HG03045 (cell line): ENCODE measurements around the gene WWC1.

Source experiments
- ATAC-seq: cut with Tn5 transposase; IDR thresholded peaks from one replicate; pipeline ENCODE4 v1.9.1; 2021; ENCODE audit warnings: mild to moderate bottlenecking, moderate library complexity; ENCODE audit not compliant: unreplicated experiment

The WWC1 gene

DNA sequence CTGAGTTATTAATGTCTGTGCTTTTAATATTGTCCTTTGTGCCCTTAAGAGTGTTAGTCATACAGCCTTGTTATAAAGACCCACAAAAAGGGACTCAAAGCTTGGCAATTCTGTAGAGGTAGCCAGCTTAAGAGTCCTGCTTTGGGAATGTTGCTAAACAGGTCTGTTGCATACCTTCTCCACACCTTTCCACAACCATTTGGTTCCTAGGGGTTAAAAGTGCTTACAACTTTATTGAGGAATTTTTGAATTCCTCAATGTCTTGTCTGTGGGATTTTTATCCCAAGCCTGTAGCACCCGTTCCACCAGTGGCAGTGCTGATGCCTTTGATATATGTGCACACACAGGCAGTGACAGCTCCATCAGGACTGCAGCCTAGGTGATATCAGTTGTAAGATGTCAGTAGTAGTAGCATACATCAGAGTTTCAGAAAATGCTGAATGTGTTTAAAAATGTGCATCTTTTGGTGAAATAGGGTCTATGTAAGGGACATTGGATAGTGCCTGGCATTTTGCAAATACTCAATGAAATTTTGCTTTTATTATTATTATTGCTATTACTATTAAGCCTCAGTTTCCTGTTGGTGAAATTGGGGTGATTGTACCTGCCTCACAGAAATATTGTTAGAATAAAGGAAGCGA, 68.5 kb downstream of the WWC1 start:
- ATAC-seq, result no peak

- no peak for ATAC-seq
These were observed 69.3 kb downstream of the WWC1 start for GRCh38 chr5:168360521-168361285.

- ATAC-seq, result no peak
These were observed 70.8 kb downstream of the WWC1 start for GRCh38 chr5:168362097-168362885.

DNA sequence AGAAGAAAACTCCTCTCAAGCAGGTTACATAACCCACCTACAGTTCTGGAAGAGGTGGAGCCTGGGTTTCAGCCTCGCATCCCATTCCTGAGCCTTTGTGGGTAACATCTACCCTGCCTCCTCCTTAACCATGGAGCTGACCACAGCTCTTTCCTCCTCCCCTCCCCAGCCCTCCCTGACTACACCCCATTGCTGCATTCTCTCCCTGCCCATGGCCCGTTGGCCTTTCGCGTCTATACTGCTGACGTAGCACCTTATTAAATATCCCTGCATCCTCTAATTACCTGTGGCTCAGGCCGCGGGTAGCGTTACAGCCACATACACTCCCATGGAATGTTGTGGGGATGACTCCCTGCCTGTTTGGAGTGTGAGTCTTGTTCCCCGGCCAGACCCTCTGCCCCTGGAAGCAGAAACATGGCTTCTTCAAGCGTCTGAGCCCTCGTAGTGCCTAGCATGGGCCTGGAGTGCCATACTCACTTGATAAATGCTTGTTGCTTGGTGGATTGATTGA, 72.8 kb downstream of the WWC1 start:
- no peak for ATAC-seq

- no peak for ATAC-seq
These were observed 73.5 kb downstream of the WWC1 start for GRCh38 chr5:168364750-168365550.

- no peak for ATAC-seq
These were observed 74.2 kb downstream of the WWC1 start for GRCh38 chr5:168365581-168366081.

DNA sequence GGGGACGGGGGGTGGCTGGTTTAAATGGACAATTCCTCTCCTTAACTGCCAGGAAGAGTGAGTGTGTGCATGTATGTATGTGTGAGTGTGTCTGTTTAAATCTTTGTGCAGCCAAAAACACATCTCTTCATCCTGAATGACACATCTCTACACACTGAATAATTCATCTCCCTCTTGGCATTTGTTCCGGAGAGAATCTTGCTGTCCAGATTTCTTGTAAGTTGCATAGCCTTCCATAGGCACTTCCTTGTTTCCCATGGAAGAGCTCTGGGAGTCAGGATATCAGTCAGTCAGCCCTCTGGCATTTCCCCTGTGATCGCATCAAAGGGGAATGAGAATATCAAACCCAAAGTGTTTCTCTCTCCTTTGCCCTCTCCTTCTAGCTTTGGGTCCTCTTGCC, 74.7 kb downstream of the WWC1 start:
- ATAC-seq, result no peak

GRCh38 chr5:168368854-168369253, 77.4 kb downstream of the WWC1 start:
- ATAC-seq, result no peak

DNA sequence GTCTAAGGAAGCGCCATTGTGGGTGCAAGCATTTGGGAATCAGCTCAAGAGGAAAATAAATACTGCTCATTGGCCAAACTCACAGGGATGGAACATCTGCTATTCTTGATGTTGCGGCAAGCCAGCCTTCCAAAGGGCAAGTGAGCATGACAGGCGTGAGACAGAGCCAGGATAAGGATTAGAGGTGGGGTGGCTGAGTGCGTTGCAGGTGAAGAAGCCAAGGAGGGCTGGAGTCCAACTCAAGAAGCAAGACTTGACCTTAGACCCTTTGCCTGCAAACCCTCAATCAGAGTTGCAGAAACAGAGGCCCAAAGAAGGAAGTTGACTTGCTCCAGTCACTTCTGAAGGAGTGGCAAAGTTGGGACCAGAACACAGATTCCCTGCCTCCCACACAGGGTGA, 79.4 kb downstream of the WWC1 start:
- ATAC-seq, result no peak

DNA sequence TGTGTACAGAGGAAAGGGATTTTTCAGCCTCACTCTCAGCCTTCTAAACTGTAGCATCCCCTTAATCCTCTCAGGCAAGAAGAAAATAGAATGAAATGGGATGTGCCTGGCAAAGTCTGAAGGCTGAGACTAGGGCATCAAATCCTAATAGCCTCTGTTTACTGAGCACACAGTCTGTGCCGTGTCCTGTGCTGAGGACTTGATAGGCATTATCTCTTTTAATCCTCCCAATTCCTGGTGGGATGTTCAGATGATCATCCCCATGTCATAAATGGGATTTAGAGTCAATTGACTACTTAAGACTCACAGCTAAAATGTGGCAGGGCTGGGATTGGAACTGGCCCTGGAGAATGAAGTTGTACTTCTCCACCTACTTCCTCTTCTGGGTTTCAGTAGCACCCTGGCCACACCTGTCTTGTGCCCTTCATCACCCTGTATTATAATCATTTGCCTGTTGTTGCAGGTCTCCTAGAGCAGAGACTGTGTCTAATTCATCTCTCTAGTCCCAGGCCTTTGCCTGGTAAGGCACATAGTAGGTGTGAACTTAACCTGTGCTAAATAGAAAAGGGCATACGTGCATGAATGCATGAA, 81.0 kb downstream of the WWC1 start:
- ATAC-seq, result no peak

DNA sequence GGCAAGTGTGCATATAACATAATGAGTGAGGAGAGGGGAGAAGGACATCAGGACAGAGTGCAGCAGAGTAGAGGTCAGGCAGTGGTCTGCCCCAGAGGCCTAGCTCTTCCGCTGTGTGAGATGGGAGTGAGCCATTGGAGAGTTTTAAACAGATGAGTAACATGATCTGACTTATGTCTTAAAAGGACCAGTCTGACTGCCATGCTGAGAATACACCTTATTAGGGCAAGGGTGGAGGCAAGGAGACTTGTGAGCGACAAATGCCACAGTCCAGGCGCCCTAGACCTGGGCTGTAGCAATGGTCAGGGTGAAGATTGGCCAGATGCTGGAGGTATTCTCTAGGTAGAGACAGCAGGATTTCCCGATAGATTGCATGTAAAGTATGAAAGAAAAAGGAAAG, 83.1 kb downstream of the WWC1 start:
- no peak for ATAC-seq

DNA sequence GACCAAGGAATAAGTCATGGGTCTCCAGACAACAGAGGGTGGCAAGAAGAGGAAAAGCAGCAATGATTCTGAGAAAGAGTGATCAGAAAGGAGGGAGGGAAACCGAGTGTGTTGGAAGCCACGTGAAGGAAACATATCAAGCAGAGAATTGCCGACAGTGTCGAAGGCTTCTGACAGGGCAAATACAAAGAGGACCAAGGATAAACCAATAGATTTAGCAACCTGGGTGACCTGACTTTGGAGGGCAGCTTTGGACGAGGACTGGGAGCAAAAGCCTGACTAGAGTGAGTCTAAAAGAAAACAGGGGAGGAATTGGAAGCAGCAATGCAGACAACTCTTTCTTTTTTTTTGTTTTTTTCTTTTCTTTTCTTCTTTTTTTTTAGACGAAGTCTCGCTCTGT, 83.8 kb downstream of the WWC1 start:
- no peak for ATAC-seq

- ATAC-seq, result no peak
These were observed 86.1 kb downstream of the WWC1 start for GRCh38 chr5:168377525-168377924.

GRCh38 chr5:168378741-168379140, 87.3 kb downstream of the WWC1 start:
- no peak for ATAC-seq

DNA sequence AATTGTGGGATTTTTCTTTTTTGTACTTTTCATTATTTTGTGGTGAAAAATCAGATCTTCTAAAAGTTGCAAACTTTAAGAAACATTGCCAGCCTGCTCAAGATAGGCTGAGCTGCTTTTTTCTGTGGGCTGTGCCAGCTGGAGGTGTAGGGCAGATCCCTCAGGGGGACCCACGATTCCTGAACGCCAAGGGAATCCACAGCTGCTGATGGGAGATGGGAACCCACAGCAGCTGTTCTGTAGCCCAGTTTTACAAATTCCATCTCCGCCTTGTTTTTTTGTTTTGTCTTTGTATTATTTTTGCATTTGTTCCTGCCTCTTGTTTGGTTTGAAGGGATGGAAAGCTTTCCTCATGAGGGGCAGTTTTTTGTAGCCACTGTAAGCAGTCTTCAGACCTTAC, 91.0 kb downstream of the WWC1 start:
- ATAC-seq, result no peak

DNA sequence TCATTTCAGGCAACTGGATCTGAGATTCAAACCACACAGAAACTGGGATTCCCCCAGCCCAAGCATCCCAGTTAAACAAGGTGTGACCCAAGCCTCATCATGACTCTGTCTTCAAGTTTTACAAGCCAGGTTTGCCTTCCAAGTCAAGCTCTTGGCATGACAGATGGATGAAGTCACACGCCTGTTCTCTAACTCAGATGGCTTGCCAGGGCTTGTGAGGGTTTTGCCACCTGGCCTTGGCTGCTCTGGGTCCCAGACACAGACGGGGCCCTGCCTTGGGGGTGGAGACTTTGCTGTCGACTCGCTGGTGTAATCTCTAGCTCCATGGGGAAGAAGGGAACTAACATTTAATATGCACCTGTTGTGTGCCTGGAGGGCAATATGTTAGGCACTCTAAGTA, 99.0 kb downstream of the WWC1 start:
- ATAC-seq, result no peak

DNA sequence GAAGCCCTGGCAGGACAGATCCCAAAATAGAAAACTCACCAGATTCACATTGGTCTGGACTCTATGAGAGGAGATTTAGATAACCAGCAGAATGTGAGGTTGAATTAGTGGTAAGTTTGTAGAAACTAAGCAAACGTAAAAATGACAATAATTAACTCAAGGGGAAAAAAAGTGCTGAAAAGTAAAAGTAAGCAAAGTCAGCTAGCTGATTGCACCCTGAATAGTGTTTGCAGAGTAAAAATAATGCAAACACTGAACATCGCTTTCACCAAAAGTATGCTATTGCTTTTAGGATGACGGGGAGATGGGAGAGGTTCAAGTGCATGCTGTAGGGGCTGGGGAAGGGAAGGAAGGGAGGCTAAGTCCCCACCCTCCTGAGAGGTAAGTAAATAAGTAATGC, 102.3 kb downstream of the WWC1 start:
- no peak for ATAC-seq

- no peak for ATAC-seq
These were observed 109.2 kb downstream of the WWC1 start for GRCh38 chr5:168400429-168401220.

DNA sequence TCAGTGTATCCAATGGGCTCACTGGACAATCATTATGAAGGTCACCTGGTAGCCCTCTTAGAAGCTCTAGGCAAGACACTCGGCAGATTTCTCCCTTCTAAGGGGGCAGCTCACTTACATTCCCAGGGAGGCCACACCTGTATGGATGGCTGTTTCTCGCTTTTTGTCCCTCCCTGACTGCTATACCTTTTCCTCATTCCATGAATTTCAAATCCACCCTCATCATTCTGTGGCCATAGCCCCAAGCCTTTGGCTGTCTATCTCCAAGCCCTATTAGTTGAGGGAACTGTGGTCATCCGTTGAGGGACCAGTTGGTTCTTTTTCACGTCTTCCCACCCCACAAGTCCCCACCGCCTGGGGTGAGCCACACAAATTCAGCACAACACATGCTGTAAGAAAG, 109.8 kb downstream of the WWC1 start:
- no peak for ATAC-seq

GRCh38 chr5:168401880-168402279, 110.4 kb downstream of the WWC1 start:
- no peak for ATAC-seq
